GM23338 (cell line): ENCODE results near the gene MAGEA4.

ENCODE experiments used
- CTCF ChIP-seq, 2 experiments: fragments of 200-600 bp in 1 of 2; sonication (generic) in 1 of 2; conservative IDR thresholded peaks; 2 replicates each; pipeline versions ENCODE4 v1.5.1 to v1.6.1; 2016 to 2017; ENCODE audit warnings: antibody characterized with exemption in 2 of 2, low read depth in 2 of 2, mild to moderate bottlenecking in 2 of 2, moderate library complexity in 1 of 2
- EZH2 ChIP-seq: fragments of 200-600 bp; sonication (generic); IDR thresholded peaks from one replicate; pipeline ENCODE4 v1.8.0; 2017; ENCODE audit warnings: antibody characterized with exemption, mild to moderate bottlenecking, low read depth; ENCODE audit not compliant: unreplicated experiment
- POLR2AphosphoS5 ChIP-seq: IDR thresholded peaks from 2 replicates; pipeline ENCODE4 v1.6.1; 2016; ENCODE audit warnings: antibody characterized with exemption, low read depth
- REST ChIP-seq: IDR thresholded peaks from one replicate; pipeline ENCODE4 v1.6.1; 2018; ENCODE audit warnings: antibody characterized with exemption; ENCODE audit not compliant: unreplicated experiment
- ZNF114 ChIP-seq: fragments of 250-450 bp; sonication (Bioruptor Pico); IDR thresholded peaks from 2 replicates; pipeline ENCODE4 v1.5.0; 2020; ENCODE audit warnings: mild to moderate bottlenecking, moderate library complexity

GRCh38 chrX:151922692-151923091, 10.0 kb downstream of the MAGEA4 start:
- TF ChIP-seq EZH2: no peak
- TF ChIP-seq ZNF114: no peak
- TF ChIP-seq CTCF (conservative IDR thresholded peaks at IDR 0.05; ENCODE audit: low read depth in 2 of 2): no peak
- TF ChIP-seq REST: no peak
- TF ChIP-seq POLR2AphosphoS5: no peak
